VCaP (cell line): Measurements from ENCODE around the gene TRHDE.

ENCODE experiments used
- H3K27ac ChIP-seq: fragments of 450-650 bp; 2 replicates; pipeline ENCODE4 v1.5.1; 2017
- CTCF ChIP-seq: fragments of 450-650 bp; conservative IDR thresholded peaks from 2 replicates; pipeline ENCODE4 v1.5.1; 2017; ENCODE audit warnings: mild to moderate bottlenecking, moderate library complexity

The TRHDE gene

GRCh38 chr12:72268386-72268785 lies 3.8 kb upstream of the TRHDE start:
- TF ChIP-seq CTCF, result no peak
- no peak overlapping the region for H3K27ac ChIP-seq

GRCh38 chr12:72269491-72269890 lies 2.7 kb upstream of the TRHDE start:
- TF ChIP-seq CTCF, result no peak
- no peak overlapping the region for H3K27ac ChIP-seq

- no peak for TF ChIP-seq CTCF
- H3K27ac ChIP-seq, result no peak overlapping the region
Observed at GRCh38 chr12:72270246-72270645, 1.9 kb upstream of the TRHDE start.

- TF ChIP-seq CTCF, result no peak
- peak overlapping the region; percentile 70 for H3K27ac ChIP-seq
Observed at GRCh38 chr12:72270961-72271360, 1.2 kb upstream of the TRHDE start.

GRCh38 chr12:72271451-72272090 lies 599 bp upstream of the TRHDE start:
- peak overlapping the region; percentile 70 for H3K27ac ChIP-seq
- peak; percentile 18; the same call in 1 of the 2 replicates for TF ChIP-seq CTCF

GRCh38 chr12:72272731-72273498 lies 745 bp downstream of the TRHDE start:
- no peak overlapping the region; the same call in 1 of the 2 replicates for H3K27ac ChIP-seq
- no peak for TF ChIP-seq CTCF

GRCh38 chr12:72273499-72273837 lies 1.3 kb downstream of the TRHDE start:
- TF ChIP-seq CTCF, result no peak
- H3K27ac ChIP-seq, result no peak overlapping the region
